Measurements from ENCODE around the gene CYP4A22.
"Not testable (repeated sequence)": the region's sequence is repeated elsewhere in the genome, so short reads cannot be mapped to it uniquely, and the experiment has no call there.

The CYP4A22 gene

GRCh38 chr1:47137198-47137597 lies at the start of gene CYP4A22:
TSS of gene CYP4A22 (plus strand) at chr1:47137441. CDS start at chr1:47137486, 45 bp downstream.
- DNase-seq (ENCODE audit: low read depth): no peak

DNA sequence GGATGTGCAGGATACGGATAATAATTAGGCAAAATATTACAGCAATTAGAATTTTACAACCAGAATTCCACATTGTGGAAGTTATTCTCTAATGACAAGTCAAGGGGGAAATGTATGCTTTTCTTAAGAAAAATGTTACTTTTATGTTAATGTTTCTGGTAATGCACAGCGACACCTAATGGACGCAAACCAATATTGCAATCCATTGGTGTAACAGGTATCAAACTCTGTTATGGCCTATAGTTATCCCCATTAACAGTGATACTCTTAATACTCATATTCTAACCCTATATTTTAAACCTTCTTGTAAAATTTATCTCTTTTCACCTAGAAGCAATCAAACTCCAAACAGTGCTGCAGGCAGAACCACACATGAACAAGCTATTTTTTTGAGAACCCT lies 47.9 kb upstream of the CYP4A22 start:
- not testable (repeated sequence) for DNase-seq (ENCODE audit: low read depth)

GRCh38 chr1:47091476-47091875 lies 45.8 kb upstream of the CYP4A22 start:
- DNase-seq (ENCODE audit: low read depth): not testable (repeated sequence)

- no peak for DNase-seq (ENCODE audit: low read depth)
Measured at GRCh38 chr1:47104816-47105215, 32.4 kb upstream of the CYP4A22 start.

DNA sequence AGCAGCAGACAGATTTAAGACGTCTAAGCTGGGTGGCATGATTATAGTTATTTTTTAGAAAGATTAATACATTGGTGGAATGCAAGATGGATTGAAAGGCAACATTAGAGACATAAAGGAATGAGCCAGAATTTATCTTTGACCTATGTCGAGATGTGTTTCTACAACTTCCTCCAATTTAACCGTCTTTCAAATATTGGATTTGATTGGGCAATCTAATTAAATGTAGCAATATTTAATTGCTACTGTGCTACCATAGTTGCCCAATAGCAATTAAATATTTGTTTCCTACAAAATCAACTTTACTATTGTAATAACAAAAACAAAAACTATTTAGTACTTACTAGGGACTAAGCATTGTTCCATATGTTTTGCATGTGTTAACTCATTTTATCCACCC lies 30.4 kb upstream of the CYP4A22 start:
- no peak for DNase-seq (ENCODE audit: low read depth)

GRCh38 chr1:47107851-47108574 lies 29.2 kb upstream of the CYP4A22 start:
- DNase-seq (ENCODE audit: low read depth): not testable (repeated sequence)

- not testable (repeated sequence) for DNase-seq (ENCODE audit: low read depth)
Measured at GRCh38 chr1:47109482-47109881, 27.8 kb upstream of the CYP4A22 start.

- DNase-seq (ENCODE audit: low read depth): no peak
Measured at GRCh38 chr1:47113178-47113577, 24.1 kb upstream of the CYP4A22 start.

- not testable (repeated sequence) for DNase-seq (ENCODE audit: low read depth)
Measured at GRCh38 chr1:47121039-47121438, 16.2 kb upstream of the CYP4A22 start.

- not testable (repeated sequence) for DNase-seq (ENCODE audit: low read depth)
Measured at GRCh38 chr1:47124834-47125233, 12.4 kb upstream of the CYP4A22 start.

GRCh38 chr1:47126997-47127396 lies 10.2 kb upstream of the CYP4A22 start:
- DNase-seq (ENCODE audit: low read depth): not testable (repeated sequence)

GRCh38 chr1:47128221-47128620 lies 9.0 kb upstream of the CYP4A22 start:
- no peak for DNase-seq (ENCODE audit: low read depth)

DNA sequence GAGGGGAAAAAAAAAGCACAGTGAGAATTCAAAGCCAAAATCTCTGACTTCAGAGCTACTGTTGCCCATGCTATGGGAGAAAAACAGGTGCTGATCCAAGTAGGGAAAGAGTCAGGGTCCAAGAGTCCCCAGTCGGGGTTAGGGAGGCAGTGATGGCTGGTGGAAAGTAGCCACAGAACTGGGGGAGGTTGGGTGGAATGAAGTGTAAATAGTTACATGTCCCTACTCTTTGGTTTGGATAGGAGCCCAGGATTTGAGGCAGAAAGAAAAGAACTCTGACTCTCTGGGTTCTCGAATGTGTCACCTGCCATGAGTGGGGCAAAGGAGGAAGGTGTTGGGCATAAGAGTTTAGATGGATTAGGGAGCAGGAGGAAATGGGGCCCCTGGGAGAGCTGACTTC lies 8.4 kb upstream of the CYP4A22 start:
- DNase-seq (ENCODE audit: low read depth): not testable (repeated sequence)

- DNase-seq (ENCODE audit: low read depth): not testable (repeated sequence)
Measured at GRCh38 chr1:47129489-47130230, 7.6 kb upstream of the CYP4A22 start.

DNA sequence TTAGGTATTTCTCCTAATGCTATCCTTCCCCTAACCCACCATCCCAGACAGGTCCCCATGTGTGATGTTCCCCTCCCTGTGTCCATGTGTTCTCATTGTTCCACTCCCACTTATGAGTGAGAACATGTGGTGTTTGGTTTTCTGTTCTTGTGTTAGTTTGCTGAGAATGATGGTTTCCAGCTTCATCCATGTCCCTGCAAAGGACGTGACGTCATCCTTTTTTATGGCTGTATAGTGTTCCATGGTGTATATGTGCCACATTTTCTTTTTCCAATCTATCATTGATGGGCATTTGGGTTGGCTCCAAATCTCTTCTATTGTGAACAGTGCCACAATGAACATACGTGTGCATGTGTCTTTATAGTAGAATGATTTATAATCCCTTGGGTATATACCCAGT lies 4.6 kb upstream of the CYP4A22 start:
- not testable (repeated sequence) for DNase-seq (ENCODE audit: low read depth)

DNA sequence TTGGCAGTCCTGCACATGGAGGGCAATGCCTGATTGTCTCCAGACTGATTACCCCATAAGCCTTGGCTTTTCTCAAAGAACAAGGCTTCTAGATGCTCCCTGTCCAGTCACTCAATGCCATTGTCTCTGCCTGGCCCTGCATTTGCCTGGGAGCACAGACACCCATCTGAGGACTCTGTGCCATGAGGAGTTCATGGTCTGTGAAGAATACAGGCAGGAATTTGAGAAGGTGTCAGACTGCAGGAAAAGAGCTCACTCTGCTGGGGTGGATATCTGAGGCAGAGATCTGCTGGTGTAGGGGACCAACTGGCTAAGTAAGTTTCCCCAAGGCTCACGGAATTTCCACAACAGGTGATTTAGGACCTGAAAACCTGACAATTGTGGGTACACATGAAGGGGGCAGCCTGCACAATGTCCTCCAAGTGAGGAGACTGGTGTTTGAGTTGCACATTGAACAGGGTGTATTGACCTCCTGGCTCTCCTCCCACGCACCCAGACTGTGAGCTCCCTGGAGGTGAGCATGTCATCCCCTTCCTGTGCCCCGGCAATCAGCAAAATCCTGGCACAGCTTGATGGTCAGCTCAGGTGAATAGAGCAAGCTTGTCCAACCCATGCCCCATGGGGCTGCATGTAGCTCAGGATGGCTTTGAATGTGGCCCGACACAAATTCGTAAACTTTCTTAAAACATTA lies 829 bp downstream of the CYP4A22 start:
- DNase-seq (ENCODE audit: low read depth): no peak

GRCh38 chr1:47140358-47140757 lies 3.1 kb downstream of the CYP4A22 start:
- not testable (repeated sequence) for DNase-seq (ENCODE audit: low read depth)

DNA sequence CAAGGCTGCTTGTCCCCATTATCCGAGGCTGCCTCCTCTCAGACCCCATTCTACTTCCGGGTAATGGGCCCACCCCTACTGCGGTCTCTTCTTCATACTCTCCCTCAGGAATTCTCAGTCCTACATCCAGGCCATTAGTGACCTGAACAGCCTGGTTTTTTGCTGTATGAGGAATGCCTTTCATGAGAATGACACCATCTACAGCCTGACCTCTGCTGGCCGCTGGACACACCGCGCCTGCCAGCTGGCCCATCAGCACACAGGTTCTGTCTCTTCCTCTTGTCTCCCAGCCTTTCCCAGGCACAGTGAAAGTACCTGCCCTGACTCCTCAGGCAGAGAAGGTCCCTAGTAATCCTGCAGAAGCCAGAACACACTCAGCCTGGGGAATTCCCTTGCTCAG lies 6.4 kb downstream of the CYP4A22 start:
- DNase-seq (ENCODE audit: low read depth): not testable (repeated sequence)

GRCh38 chr1:47146495-47146894 lies 9.3 kb downstream of the CYP4A22 start:
- DNase-seq (ENCODE audit: low read depth): not testable (repeated sequence)

- no peak for DNase-seq (ENCODE audit: low read depth)
Measured at GRCh38 chr1:47147047-47147785, 10.0 kb downstream of the CYP4A22 start.

DNA sequence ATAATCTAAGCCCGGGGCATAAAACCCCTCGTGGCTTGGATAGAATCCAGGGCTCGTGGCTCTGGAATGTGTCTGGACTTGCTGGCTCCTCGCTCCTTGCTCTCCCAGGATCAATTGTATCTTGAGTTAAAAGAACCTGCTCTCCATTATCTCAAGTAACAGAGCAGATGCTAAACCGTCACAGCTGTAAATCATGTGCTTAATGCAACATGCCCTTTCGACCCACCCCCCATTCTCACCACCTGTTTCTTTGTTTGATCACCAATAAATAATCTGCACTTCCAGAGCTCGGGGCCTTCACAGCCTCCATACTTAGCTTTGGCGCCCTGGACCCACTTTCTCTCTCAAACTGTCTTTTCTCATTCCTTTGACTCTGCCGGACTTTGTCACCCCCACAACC lies 11.9 kb downstream of the CYP4A22 start:
- DNase-seq (ENCODE audit: low read depth): not testable (repeated sequence)

DNA sequence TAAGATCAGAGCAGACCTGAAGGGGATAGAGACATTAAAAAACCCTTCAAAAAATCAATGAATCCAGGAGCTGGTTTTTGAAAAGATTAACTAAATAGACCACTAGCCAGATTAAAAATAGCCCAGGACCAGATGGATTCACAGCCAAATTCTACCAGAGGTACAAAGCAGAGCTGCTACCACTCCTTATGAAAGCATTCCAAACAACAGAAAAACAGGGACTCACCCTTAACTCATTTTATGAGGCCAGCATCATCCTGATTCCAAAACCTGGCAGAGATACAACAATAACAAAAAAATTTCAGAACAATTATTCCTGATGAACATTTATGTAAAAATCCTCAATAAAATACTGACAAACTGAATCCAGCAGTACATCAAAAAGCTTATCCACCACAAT lies 19.2 kb downstream of the CYP4A22 start:
- not testable (repeated sequence) for DNase-seq (ENCODE audit: low read depth)

Data from stimulated activated CD4-positive, alpha-beta T cell treated with anti-CD3 and anti-CD28 coated beads, Interleukin-2, amount 100 ng/mL, for 4 hours (primary cell).